GM20431 (cell line): ENCODE results near the gene HNRNPC.
"Not testable (repeated sequence)": the region's sequence is repeated elsewhere in the genome, so short reads cannot be mapped to it uniquely, and the experiment has no call there.

Experiments
- in situ Hi-C: fragments of 300-500 bp; cut with MseI, MboI; formaldehyde crosslinking; loops from one replicate; pipeline ENCODE4 v1.15.0; 2020; ENCODE audit warnings: low sequenced_read_pairs; ENCODE audit not compliant: unreplicated experiment

HNRNPC gene

GRCh38 chr14:21248739-21249411, 20.4 kb downstream of the HNRNPC start:
- in situ Hi-C loops: no loop called here

GRCh38 chr14:21248338-21248737, 20.9 kb downstream of the HNRNPC start:
- in situ Hi-C loops: no loop called here

- in situ Hi-C loops: no loop called here
These were observed 23.4 kb downstream of the HNRNPC start for GRCh38 chr14:21245813-21246212.

GRCh38 chr14:21244544-21244943, 24.7 kb downstream of the HNRNPC start:
- in situ Hi-C loops: no loop called here

GRCh38 chr14:21241218-21241819, 27.9 kb downstream of the HNRNPC start:
- in situ Hi-C loops: no loop called here

GRCh38 chr14:21240417-21240816, 28.8 kb downstream of the HNRNPC start:
- in situ Hi-C loops: no loop called here

GRCh38 chr14:21238823-21239518, 30.3 kb downstream of the HNRNPC start:
- in situ Hi-C loops: no loop called here

GRCh38 chr14:21236948-21237797, 32.1 kb downstream of the HNRNPC start:
- in situ Hi-C loops: no loop called here

GRCh38 chr14:21234112-21234511, 35.1 kb downstream of the HNRNPC start:
- in situ Hi-C loops: no loop called here

GRCh38 chr14:21233457-21234076, 35.7 kb downstream of the HNRNPC start:
- in situ Hi-C loops: no loop called here

- in situ Hi-C loops: no loop called here
These were observed 38.1 kb downstream of the HNRNPC start for GRCh38 chr14:21231020-21231652.

GRCh38 chr14:21229821-21230220, 39.4 kb downstream of the HNRNPC start:
- in situ Hi-C loops: no loop called here

GRCh38 chr14:21227981-21228380, 41.3 kb downstream of the HNRNPC start:
- in situ Hi-C loops: no loop called here

GRCh38 chr14:21227150-21227549, 42.1 kb downstream of the HNRNPC start:
- in situ Hi-C loops: no loop called here

GRCh38 chr14:21226467-21226866, 42.8 kb downstream of the HNRNPC start:
- in situ Hi-C loops: no loop called here

GRCh38 chr14:21225164-21225563, 44.1 kb downstream of the HNRNPC start:
- in situ Hi-C loops: not testable (repeated sequence)

GRCh38 chr14:21220874-21221477, 48.3 kb downstream of the HNRNPC start:
- in situ Hi-C loops: no loop called here

- in situ Hi-C loops: no loop called here
These were observed 49.6 kb downstream of the HNRNPC start for GRCh38 chr14:21219561-21220111.

- in situ Hi-C loops: no loop called here
These were observed 50.1 kb downstream of the HNRNPC start for GRCh38 chr14:21219120-21219519.
